NCI-H82 (cell line): ENCODE measurements around the gene GTPBP2.
A peak's percentile ranks its signal among the peaks of the same experiment; 100 is the strongest.
"Not testable (repeated sequence)": the region's sequence is repeated elsewhere in the genome, so short reads cannot be mapped to it uniquely, and the experiment has no call there.

ENCODE experiments used
- DNase-seq: peaks from one replicate; lab custom pipeline; 2025; lab: John Stamatoyannopoulos, UW

The GTPBP2 gene, protein sequence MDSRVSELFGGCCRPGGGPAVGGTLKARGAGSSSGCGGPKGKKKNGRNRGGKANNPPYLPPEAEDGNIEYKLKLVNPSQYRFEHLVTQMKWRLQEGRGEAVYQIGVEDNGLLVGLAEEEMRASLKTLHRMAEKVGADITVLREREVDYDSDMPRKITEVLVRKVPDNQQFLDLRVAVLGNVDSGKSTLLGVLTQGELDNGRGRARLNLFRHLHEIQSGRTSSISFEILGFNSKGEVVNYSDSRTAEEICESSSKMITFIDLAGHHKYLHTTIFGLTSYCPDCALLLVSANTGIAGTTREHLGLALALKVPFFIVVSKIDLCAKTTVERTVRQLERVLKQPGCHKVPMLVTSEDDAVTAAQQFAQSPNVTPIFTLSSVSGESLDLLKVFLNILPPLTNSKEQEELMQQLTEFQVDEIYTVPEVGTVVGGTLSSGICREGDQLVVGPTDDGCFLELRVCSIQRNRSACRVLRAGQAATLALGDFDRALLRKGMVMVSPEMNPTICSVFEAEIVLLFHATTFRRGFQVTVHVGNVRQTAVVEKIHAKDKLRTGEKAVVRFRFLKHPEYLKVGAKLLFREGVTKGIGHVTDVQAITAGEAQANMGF

GRCh38 chr6:43629104-43629504 is at the start of gene GTPBP2:
TSS of gene GTPBP2 (minus strand) at chr6:43629264. CDS start at chr6:43629162, 102 bp downstream.
- peak; percentile 100 for DNase-seq

DNA sequence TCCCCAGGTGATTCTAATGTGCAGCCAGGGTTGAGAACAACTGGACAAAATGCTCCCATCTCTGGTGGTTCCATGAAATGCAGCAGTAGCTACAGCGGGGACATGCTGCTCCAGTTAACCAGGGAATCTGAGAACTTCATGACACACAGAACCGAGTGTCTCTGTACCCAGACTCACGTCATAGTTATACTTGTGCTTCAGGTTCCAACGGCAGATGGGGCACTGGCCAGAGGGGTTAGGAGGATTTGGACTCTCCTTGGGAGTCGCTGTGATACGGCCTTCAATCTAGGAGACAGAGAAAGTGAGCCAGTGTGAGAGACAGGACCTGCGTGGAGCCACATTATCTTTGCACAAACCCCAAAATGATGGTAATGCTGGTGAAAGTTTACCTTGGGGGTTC is 49.3 kb upstream of the GTPBP2 start:
- DNase-seq, result no peak

DNA sequence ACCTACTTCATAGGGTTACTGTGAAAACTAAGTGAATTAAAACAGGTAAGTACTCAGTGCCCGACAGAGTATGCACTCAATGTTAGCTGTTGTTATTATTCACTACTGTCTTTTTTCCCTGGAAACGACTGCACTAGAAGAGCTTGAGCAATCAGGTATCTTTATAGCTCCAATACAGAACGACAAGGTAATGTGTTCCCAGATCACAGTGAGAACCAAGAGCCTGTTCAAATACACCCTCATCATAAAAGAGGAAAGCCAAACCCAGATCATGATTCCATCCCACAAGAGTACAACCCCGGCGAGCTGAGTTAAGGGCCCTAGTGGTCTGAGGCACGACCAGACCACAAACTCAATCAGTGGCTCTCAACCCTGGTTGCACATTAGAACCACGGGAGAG is 48.7 kb upstream of the GTPBP2 start:
- no peak for DNase-seq

DNA sequence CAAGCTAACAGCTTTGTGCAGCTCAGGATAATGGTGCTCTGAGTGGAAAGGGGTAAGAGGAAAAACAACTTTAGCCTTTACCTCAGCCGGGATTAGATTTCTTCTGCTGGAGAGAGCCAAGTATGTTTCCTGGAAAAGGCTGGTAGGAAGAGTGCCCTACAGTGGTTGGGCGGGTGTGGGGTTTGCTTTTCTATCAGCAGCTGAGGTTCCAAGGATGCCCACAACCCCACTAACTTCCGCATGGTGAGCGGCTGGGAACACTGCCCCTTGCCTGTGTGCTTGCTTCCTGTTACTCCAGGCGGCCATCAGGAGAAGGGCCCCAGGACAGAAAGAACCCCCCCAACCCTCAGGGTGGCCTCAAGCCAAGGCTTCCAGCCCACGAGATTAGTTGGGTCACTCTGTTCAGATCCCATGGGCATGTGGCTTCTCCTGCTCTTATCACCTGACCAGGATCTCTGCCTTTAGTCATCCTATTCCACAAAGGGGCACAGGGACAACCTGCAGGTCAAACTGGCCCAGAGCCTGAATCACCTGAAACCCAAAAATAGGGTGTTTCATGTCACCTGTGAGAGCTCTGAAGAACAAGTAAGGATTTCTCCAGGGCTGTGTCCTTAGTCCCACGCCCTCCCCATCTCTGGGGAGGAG is 48.0 kb upstream of the GTPBP2 start:
- no peak for DNase-seq

DNA sequence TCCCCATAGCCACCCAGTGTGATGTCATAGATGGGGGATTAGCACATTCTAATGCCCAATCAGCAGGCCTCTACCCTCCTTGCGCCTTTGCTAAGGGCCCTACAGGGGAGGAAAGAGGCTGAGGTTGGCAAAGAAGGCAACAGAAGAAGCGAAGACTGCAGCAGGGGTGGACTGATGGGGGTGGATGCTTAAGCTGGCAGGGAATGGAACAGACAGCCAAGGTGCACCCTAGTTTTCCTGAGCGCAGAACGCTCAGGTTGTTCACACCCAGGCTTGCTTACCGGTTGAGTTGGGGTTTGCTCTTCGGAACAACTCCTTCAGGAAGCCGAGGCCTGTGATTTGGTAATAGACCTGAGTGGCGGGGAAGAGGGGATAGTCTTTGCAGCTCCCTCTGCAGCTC is 45.9 kb upstream of the GTPBP2 start:
- no peak for DNase-seq

DNA sequence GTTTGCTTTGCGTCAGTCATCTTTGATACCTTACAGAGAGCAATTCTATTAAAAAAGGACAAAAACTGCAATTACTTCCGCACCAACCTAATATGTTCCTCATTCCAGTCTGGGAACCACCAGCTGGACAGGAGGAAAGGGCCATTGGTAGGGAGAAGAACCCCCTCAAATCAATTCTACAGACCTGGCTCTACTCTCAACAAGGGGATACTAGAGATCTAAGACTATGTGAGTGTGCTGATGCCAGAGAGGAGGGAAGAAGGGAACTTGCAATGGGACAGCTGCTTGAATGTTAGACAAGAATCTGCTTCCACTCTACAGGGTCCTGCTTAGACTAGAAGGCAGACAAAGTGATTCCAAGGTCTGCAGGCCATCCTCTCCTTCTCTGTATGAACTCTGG is 45.2 kb upstream of the GTPBP2 start:
- no peak for DNase-seq

DNA sequence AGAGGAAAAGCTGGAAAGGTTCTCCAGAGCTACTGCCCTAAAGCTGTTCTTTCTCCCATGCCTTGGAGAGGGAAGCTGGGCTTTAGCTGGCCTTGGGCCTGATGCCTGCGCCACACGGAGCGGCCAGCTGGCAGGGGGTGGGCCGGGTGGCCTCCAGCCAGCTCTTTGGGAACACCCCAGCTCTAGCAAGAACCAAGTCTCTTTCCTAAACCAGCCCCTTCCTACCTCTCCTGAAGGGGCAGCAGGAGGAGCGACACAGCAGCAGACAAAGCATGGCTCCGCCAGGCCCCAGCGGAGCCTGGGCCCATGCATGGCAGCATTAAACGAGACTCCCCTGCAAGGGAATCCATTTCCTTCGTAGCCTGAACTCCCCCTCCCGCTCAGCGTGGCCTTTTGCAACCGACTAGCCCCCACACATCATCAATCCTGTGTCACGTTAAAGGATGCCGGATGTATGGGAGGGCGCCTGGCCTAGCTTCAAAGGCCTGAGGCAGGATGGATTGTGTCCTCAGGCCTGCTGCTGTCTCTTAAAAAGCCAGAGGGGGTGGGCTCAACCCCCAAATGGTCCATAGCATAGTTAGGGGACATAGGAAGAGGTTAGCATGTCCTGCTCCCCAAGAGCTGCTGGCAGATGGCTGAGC is 44.5 kb upstream of the GTPBP2 start:
- no peak for DNase-seq

GRCh38 chr6:43671801-43672690 is 43.0 kb upstream of the GTPBP2 start:
- no peak for DNase-seq

DNA sequence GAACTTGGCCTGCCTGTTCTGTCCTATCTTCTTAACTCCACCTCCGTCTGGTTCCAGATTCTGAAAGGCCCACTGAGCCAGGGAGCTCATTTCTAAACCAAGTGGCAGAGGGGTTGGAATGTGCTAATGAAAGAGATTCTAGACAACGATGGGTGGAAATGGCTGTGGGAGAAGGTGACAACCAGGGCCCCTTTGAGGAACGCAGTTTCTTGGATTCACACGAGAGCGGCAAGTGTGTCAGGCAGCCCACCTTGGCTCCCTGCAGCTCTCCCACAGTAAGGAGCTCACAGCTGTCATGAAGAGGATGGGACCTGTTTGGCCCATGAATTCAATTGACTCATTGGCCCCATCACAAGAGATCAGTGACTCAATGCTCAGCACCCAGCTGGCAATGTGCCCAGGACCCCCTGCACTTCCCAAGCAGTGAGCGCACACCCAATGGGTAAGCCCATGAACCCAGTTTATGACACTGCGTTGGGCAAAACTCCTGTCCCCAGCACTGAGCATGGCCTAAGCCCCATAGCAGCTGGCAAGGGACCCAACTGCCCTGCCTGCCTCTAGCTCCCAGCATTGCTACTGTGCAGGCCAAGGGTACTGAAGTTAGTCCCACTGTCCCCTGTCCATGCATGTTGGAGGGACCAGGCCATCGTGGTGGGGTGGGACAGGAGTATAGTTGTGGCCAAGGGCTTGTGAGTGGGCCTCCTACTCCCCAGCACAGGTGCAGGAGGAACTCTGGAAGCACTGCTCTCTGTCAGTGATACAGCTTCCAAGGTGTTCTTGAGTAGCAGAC is 42.1 kb upstream of the GTPBP2 start:
- no peak for DNase-seq

- no peak for DNase-seq
Measured at GRCh38 chr6:43670623-43670986, 41.5 kb upstream of the GTPBP2 start.

GRCh38 chr6:43669922-43670622 is 41.0 kb upstream of the GTPBP2 start:
- no peak for DNase-seq

DNA sequence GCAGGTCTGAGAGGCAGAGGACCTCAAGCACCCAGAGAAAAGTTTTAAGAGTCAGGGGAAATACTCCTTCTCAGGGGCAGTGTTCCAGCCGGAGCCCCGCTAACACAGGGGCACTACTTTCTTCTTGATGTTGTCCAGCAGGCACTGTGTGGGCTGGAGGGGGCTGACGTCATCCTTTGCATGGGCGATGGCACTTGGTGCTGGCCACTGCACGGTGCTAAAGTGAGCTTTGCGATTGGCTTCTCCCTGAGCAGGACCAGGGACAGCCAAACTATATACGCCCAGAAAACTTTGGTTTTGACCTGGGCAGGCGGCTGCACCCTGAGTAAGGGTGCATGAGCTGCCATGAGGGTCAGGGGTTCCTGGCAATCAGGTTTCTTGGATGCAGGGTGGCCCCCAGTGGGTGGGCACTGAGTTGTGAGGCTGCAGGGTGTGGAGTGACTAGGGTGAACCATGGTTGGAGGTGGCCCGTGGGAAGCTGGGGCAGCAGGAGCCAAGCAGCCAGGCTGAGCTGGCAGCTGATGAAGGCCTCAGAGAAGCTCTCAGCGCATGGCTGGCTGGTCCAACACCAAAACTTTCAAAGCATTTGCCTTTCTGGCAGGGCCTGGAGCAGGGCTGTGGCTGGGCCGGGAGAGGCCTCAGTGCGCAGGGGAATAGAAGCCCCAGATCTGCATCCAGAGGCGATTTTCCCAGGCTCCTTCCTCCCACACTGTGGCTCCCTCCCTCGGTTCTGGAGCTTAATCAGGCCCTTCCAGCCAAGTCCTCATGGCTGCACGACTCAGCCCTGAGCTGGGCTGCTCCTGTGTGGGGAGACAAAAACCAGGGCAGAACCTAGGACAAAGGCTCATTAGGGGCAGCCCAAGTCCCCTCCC is 40.2 kb upstream of the GTPBP2 start:
- DNase-seq, result no peak

DNA sequence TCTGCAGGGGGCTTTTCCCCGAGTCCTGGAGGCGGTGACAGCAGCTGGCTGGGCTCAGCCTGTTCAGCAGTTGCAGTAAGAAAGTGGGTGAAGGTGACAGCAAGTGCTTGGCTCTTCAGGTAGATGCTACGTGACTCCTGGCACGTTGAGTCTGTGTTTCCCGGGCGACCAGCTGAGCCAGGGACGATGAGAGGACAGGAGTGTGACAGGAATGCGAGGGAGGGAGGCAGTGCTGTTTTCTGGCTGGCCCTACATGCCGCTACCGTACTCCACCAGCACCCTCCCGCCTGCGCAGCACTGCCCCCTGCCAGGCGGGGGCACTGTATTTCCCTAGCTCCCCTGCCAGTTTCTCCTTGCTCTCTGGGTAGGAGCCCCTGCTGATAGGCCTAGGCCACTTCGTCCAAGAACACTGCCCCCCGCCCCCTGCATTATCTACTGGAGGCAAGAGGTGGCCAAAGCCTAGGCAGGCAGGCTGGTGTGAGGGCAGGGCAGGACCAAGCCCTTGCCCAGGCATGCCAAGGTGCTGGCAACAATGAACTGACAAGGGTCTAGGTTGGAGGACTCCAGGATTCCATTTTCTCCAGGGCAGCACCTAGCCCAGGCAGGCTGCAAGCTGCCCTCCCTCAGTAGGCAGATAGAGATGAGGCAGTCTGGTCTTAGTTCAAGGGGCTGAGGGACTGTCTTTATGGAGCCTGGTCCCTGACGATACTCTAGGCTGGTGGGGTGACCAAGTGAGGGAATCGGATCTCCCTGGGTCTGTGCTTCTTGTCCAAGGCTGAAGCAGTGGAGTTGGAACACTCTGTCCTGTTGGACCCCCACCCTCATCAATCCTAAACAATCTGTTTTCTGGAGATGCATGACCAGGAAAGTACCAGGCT is 39.3 kb upstream of the GTPBP2 start:
- DNase-seq, result peak; percentile 76

- peak; percentile 90 for DNase-seq
Measured at GRCh38 chr6:43667245-43668150, 38.4 kb upstream of the GTPBP2 start.

GRCh38 chr6:43666196-43666920 is 37.3 kb upstream of the GTPBP2 start:
- no peak for DNase-seq

DNA sequence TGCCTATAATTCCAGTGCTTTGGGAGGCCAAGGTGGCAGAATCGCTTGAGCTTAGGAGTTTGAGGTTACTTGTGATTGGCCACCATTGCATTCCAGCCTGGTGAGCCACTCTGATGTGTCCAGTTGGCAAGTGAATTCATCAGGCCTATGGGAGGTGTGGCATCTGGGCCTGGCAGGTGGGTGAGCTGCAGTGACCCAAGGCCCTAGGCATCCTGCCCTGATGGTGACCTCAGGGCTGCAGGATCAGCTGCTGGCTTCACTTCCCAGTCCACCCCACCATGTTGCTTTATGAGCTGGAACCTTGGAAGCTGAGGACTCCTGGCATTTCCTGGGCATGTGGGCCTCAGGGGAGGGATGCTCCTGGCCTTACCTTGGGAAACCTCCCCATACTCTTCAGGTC is 36.3 kb upstream of the GTPBP2 start:
- no peak for DNase-seq

DNA sequence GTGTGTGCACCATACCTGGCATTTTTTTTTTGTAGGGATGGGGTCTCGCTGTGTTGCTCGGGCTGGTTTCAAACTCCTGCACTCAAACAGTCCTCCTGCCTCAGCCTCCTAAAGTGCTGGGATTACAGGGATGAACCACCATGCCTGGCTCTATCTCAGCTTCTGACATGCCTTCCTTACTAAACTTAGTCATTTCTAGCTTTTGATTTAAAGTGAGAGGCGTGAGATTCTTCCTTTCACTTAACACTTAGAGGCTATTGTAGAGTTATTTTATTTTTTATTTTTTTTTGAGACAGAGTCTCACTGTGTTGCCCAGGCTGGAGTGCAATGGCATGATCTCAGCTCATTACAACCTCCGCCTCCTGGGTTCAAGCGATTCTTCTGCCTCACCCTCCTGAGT is 33.9 kb upstream of the GTPBP2 start:
- not testable (repeated sequence) for DNase-seq
